ENCODE data around the gene SGO1.

SGO1 gene

DNA sequence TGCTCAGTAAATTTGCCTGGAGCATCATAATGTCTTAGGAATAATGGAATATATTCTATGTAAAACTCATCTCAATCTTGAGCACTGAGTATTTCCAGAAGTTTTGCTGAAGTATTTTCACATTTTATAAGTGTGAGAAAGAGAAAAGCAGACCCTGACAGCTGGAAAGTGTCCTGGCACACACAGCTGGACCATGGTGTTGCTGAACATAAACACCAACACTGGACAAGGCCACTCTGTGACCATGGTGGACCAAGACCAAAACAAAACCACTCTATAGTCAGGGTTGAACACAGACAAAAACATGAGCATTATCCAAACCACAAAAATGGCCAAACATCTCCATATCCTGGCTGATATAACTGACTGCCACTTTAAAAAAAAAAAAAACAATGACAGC is 15.1 kb upstream of the SGO1 start:
- H3K4me1 ChIP-seq: no peaks in the 10 kb centered on the region
- H3K9me3 ChIP-seq (ENCODE audit: control insufficient read depth, low read length): no peaks in the 10 kb centered on the region
- no peak overlapping the region for H3K9ac ChIP-seq
- H2AFZ ChIP-seq: no peak overlapping the region
- TF ChIP-seq, protein P1, sequence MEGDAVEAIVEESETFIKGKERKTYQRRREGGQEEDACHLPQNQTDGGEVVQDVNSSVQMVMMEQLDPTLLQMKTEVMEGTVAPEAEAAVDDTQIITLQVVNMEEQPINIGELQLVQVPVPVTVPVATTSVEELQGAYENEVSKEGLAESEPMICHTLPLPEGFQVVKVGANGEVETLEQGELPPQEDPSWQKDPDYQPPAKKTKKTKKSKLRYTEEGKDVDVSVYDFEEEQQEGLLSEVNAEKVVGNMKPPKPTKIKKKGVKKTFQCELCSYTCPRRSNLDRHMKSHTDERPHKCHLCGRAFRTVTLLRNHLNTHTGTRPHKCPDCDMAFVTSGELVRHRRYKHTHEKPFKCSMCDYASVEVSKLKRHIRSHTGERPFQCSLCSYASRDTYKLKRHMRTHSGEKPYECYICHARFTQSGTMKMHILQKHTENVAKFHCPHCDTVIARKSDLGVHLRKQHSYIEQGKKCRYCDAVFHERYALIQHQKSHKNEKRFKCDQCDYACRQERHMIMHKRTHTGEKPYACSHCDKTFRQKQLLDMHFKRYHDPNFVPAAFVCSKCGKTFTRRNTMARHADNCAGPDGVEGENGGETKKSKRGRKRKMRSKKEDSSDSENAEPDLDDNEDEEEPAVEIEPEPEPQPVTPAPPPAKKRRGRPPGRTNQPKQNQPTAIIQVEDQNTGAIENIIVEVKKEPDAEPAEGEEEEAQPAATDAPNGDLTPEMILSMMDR (IDR thresholded peaks at IDR 0.05): no peak
- H3K27ac ChIP-seq: no peak overlapping the region
- no peaks in the 10 kb centered on the region for H3K79me2 ChIP-seq
- H3K4me2 ChIP-seq (ENCODE audit: low read length): no peak overlapping the region
- no peaks in the 10 kb centered on the region for H3K27me3 ChIP-seq (ENCODE audit: control insufficient read depth, insufficient read depth, low read length)
- H3K4me3 ChIP-seq (ENCODE audit: low read depth, low read length): no peak overlapping the region
- no peaks in the 10 kb centered on the region for H3K36me3 ChIP-seq (ENCODE audit: control insufficient read depth, insufficient read depth, low read length)

DNA sequence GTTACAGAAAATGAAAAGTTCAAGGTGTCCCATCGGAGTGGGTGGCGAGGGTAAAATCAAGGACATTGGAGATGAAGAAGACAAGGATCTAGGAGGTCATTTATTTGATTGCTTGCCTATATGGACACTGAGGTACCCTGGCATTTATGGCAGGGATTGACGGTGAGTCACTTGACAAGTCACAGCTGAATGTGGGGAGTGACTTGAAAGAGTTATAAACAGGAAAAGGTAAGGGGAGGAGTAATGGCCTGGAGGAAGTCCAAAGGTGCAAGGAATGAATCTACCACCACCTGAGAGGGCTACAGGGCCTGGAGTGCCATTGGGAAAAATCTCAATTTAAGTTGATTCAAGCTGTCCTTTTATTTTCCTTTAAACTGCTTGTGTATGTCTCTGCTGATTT is 11.8 kb upstream of the SGO1 start:
- Histone ChIP-seq H3K27me3 (ENCODE audit: control insufficient read depth, insufficient read depth, low read length) (no peaks in the 10 kb centered on the region), H3K36me3 (ENCODE audit: control insufficient read depth, insufficient read depth, low read length) (no peaks in the 10 kb centered on the region), H3K27ac (no peak overlapping the region), H3K9ac (no peak overlapping the region), H3K4me1 (no peaks in the 10 kb centered on the region), H3K4me2 (ENCODE audit: low read length) (no peak overlapping the region), H2AFZ (no peak overlapping the region), H3K9me3 (ENCODE audit: control insufficient read depth, low read length) (no peaks in the 10 kb centered on the region), H3K4me3 (ENCODE audit: low read depth, low read length) (no peak overlapping the region), H3K79me2 (no peaks in the 10 kb centered on the region)
- TF ChIP-seq, protein P1 (IDR thresholded peaks at IDR 0.05): no peak

DNA sequence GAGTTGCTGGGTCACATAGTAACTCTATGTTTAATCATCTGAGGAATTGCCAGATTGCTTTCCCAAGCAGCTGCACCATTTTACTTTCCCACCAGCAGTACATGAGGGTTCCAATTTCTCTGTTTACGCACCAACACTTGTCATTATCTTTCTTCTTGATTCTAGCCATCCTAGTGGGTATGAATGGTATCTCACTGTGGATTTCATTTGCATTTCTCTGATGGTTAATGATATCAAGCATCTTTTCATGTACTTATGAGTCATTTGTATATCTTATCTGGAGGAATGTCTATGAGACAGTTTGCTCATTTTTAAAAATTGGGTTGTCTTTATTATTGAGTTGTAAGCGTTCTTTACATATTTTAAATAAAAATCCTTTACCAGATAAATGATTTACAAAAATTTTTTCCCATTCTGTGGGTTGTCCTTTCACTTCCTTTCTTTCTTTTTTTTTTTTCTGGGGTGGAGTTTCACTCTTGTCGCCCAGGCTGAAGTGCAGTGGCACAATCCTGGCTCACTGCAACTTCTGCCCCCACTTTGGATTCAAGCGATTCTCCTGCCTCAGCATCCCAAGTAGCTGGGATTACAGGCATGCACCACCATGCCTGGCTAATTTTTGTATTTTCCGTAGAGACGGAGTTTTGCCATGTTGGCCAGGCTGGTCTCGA is 8.9 kb upstream of the SGO1 start:
- Histone ChIP-seq H3K4me2 (ENCODE audit: low read length) (no peak overlapping the region), H3K27me3 (ENCODE audit: control insufficient read depth, insufficient read depth, low read length) (no peaks in the 10 kb centered on the region), H3K27ac (no peak overlapping the region), H3K79me2 (no peaks in the 10 kb centered on the region), H3K9ac (no peak overlapping the region), H2AFZ (no peak overlapping the region), H3K4me3 (ENCODE audit: low read depth, low read length) (no peak overlapping the region), H3K4me1 (no peaks in the 10 kb centered on the region), H3K9me3 (ENCODE audit: control insufficient read depth, low read length) (no peaks in the 10 kb centered on the region), H3K36me3 (ENCODE audit: control insufficient read depth, insufficient read depth, low read length) (no peaks in the 10 kb centered on the region)
- TF ChIP-seq, protein P1 (IDR thresholded peaks at IDR 0.05): no peak

DNA sequence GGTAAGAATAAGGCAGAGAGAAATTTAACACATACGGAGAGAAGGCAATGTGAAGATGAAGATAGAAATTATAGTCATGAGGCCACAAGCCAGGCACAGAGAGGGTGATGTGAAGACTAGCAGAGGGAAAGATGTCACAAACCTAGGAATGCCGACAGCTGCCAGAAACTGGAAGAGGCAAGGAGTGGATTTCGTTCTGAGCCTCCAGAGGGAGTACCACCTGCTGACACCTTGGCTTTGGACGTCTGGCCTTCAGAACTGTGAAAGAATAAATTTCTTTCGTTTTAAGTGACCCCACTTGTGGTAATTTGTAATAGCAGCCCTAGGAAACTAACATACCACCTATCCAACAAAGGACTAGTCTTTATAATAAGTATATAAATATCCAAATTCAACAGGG is 5.0 kb upstream of the SGO1 start:
- Histone ChIP-seq H2AFZ (peak overlapping the region; percentile 20), H3K79me2 (no peaks in the 10 kb centered on the region), H3K36me3 (ENCODE audit: control insufficient read depth, insufficient read depth, low read length) (no peaks in the 10 kb centered on the region), H3K4me1 (peaks cover 5% of the 10 kb centered on the region), H3K9me3 (ENCODE audit: control insufficient read depth, low read length) (no peaks in the 10 kb centered on the region), H3K4me3 (ENCODE audit: low read depth, low read length) (no peak overlapping the region), H3K9ac (no peak overlapping the region), H3K4me2 (ENCODE audit: low read length) (no peak overlapping the region), H3K27ac (no peak overlapping the region), H3K27me3 (ENCODE audit: control insufficient read depth, insufficient read depth, low read length) (no peaks in the 10 kb centered on the region)
- TF ChIP-seq, protein P1 (IDR thresholded peaks at IDR 0.05): no peak

DNA sequence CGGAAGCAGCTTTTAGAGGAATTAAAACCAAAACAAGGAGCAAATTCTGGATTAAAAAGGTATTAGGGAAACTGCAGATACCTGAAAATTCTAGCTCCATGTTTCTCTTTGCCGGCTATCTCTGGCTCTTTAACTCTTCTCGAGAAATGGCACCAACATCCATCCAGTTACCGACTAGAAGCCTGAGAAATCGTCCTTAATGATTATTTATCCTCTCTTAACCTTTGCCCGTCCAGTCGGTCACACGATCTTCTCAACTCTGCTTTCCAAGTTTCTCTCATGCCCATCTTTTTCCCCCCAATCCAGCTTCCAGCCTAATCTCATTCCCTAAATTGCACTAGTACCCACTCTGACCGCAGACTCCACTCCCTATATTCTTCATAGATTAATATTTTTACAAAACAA is 596 bp upstream of the SGO1 start:
- H3K9ac ChIP-seq: peak overlapping the region; percentile 30
- H3K4me1 ChIP-seq: peaks cover 9% of the 10 kb centered on the region
- H3K9me3 ChIP-seq (ENCODE audit: control insufficient read depth, low read length): no peaks in the 10 kb centered on the region
- TF ChIP-seq, protein P1 (IDR thresholded peaks at IDR 0.05): no peak
- peak overlapping the region; percentile 97 for H3K4me3 ChIP-seq (ENCODE audit: low read depth, low read length)
- H3K79me2 ChIP-seq: no peaks in the 10 kb centered on the region
- H3K27me3 ChIP-seq (ENCODE audit: control insufficient read depth, insufficient read depth, low read length): no peaks in the 10 kb centered on the region
- peak overlapping the region; percentile 94 for H3K27ac ChIP-seq
- H3K4me2 ChIP-seq (ENCODE audit: low read length): peak overlapping the region; percentile 94
- H2AFZ ChIP-seq: peak overlapping the region; percentile 87
- no peaks in the 10 kb centered on the region for H3K36me3 ChIP-seq (ENCODE audit: control insufficient read depth, insufficient read depth, low read length)
